GM21390 (cell line): ENCODE results near the gene SMYD3.
"Not testable (repeated sequence)": the region's sequence is repeated elsewhere in the genome, so short reads cannot be mapped to it uniquely, and the experiment has no call there.

Experiments
- ATAC-seq: cut with Tn5 transposase; IDR thresholded peaks from one replicate; pipeline ENCODE4 v1.9.1; 2021; ENCODE audit not compliant: unreplicated experiment

The SMYD3 gene

DNA sequence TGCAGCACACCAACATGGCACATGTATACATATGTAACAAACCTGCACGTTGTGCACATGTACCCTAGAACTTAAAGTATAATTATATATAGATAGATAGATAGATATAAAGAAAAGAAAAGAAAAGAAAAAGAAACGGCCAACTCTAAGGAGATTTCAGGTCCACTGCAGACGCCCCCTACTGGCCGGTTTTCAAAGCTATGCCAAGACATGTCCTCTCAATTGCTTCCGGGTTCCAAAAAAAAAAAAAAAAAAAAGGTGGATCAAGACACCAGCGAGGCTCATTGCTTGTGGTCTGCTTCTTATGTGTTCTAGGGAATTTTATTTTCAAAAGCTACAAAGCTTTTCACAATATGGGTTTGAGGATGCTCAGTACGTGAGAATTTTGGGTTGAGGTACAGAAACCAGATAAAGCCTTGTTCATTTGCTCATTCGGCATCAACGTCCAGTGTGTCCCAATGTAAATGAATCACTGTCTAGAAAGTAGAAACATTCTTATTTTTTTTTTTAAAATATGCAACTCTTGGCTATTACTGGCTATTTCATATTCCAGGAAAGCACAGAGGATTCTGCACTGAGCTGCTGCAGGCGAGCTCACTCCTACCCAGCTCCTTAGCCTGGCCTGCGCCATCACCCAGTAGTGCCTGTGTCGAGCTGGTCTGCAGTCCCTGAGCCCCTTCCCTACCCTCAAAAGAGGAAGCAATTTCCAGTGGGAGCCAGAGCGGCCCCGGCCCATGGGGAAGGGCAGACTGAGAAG lies 709.3 kb downstream of the SMYD3 start:
- no peak for ATAC-seq

DNA sequence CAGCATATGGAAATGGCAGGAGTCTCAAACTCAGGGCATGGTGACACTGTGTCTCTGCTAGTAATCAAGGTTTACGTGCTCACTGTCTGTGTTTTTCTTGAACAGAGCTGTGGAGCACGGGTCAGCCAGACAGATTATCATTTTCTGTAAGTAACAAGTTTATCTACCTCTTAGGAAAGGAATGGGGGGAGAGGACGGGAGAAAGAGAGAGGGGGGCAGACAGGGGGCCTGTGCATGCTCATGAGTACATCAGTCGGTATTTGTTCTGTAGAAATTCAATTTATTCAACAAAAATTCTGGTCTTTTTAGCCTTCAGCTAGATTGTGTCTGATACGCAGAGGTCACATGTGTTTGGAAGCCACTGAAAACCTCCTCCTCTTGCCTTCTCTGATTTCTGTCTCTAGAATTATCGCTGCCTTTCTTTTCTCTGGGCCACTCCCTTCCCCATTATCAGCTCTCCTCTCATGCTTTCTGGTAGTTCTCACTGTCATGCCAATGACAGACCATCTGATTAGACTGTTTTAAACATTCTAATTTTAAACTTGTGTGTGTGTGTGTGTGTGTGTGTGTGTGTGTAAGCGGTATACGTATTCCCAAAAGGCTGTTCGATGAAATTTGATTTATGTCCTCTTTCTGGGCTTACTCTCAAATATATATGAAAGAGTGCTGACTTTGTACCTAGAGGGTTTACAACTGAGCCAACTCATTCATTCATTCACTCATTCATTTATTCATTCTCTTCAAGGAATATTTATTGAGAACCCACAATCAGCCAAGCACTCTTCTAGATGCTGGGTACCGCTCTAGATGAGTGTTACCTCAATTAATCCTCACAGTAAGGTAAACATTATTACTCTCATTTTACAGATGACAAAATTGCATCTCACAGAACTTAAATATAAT lies 715.4 kb downstream of the SMYD3 start:
- ATAC-seq: no peak

DNA sequence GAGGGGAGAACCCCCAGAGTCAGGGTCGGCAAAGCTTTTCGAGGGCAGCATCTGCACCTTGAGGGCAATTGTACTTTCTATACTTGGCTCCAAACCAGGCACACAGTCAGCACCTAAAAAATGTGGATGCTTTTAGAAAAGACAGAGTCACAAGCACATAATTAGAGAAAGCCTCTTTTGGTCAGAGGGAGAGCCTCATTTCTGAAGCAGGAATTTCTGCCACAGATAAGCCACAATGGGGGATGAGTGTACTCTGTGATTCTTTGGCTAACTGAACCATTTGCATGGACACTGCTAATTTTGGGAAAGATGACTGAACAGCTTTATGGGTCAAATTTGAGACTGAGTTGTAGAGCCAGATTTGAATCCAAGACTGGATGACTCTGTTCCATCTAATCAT lies 716.6 kb downstream of the SMYD3 start:
- no peak for ATAC-seq

DNA sequence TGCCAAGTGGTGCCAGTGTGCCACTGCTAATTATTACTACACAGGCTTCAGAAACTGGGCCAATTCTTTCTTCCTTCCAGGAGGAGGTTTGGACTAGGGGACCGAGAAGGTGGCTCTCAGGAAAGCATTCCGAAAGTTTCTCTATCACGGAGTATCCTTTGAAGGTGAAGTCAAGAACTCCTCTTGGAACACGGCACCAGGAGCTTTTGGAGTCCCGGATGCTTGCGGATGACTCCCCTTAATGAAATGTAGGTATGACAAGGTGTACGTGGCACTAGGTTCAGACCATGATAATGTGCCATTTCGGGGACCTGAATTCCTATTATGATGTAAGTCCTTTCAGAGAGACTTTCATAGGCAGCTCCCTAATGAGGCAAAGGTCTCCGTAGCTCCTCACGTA lies 718.2 kb downstream of the SMYD3 start:
- no peak for ATAC-seq

DNA sequence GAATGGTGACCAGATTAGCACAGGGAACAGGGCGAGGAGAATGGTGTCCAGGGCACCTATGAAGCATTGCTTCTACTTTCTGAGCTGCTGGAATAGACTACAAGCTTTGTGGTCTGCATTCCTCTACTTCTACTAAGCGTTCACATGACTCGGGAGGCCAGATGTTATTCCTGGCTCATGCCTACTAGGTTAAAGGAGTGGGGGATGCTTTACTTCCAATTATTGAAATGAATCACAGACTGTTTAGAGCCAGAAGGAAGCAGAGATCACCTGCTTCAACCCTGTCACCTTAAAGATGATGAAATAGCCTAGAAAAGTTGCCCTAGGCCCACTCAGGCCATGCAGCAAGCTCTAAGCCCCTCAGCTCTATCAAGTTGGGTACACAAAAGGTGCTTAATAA lies 718.8 kb downstream of the SMYD3 start:
- no peak for ATAC-seq

DNA sequence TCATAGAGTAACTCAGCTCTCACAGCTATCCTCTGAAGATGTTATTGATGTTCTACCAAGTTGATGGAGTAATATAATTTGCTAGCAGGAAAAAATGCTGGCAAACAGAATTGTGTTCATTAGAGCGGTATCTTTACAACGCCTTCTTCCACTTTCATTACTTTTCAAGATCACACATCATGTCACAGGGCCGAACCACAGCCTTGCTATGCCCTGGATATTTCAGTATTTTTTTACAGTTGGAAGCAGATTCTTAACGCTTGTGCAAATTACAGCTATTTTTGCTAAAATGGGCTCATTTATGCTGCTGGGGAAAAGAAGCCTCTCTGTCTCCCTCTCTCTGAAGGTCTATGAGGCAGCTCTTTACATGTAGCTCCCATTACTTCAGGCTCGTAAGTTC lies 720.1 kb downstream of the SMYD3 start:
- no peak for ATAC-seq

DNA sequence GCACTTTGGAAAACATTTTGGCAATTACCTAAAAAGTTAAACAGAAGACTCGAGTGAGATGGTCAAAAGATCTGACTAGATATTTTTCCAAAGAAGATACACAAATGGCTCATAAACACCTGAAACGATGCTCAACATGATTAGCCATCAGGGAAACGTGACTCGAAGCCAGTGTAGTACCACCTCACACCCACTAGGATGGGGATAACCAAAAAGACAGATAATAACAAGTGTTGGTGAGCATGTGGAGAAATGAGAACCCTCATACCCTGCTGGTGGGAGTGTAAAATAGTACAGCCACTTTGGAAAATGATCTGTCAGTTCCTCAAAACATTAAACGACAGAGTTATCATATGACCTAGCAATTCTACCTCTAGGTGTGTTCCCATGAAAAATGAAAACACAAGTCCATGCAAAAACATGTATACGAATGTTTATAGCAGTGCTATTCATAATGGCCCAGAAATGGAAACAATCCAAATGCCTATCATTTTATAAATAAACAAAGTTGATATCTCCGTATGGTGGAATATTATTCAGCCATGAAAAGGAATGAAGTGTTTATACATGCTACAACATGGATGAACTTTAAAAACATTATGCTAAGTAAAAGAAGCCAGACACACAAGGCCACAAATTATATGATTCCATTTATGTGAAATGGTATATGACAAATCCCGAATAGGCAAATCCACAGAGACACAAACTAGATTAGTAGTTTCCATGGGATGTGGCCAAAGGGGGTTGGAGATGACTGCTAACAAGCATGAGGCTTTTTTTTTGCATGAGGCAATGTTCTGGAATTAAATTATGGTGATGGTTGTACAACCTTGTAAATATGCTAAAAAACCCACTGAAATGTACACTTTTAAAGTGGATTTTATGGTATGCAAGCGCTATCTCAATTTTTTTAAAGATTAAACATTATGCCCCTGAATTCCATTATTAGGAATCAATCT lies 727.0 kb downstream of the SMYD3 start:
- ATAC-seq: no peak

DNA sequence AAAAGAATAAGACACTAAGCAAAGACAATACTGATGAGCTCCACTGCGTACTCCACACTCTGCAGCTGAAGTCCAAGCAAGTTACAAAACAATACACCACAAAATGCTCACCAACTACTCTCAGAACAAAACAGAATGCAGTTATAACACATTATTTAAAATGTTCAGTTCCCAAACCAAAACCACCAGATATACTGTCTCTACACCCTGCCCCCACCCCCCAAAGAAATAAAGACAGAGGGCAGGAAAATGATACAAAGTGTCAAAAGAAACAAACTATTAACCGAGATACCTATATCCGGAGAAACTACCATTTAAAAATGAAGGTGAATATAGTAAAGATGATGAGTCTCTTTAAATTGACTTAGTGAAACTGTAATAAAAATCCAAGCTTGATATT lies 729.3 kb downstream of the SMYD3 start:
- ATAC-seq: no peak

DNA sequence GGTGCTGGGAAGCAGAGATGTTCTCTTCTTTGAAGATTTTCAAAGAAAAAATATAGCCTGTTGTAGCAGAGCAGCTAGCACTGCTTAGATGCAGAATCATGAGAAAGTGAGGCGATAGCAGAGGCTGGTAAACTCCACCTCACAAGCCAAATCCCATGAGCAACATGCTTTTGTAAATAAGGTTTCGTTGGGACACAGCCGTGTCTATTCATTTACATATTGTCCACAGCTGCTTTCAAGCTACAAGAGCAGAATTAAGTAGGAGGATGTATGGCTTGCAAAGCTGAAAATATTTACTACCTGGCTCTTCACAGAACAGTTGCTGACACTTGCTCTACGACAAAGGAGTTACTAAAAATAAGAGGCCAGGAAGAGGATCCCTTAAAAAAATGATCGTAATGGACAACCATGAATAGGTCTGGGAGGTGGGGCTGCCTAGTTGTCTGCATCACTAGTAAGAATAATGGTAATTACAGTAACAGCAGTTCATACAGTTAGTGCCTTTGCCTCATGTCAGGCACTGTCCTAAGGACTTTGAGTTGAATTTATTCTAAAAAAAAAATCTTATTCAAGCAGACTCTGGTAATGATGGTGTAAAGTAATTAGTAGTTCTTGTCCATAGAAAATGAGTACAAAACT lies 730.3 kb downstream of the SMYD3 start:
- no peak for ATAC-seq

DNA sequence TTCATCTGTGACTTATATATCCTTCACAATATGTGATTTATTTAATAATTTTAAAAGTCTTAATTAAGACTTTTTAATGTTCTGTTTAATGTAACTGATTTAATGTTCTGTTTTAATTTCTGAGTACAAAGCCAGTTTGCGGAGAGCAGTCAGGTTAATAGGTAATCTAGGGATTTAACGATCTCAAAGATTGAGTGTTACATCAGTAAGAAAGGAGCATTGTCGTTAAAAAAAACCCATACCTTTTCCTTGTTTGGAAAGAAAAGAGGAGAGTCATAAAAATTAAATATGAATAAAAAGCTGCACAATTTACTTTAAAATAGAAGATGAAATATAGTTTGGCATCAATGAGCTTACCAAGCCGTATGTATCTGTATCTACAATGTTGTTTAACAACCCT lies 730.9 kb downstream of the SMYD3 start:
- no peak for ATAC-seq

DNA sequence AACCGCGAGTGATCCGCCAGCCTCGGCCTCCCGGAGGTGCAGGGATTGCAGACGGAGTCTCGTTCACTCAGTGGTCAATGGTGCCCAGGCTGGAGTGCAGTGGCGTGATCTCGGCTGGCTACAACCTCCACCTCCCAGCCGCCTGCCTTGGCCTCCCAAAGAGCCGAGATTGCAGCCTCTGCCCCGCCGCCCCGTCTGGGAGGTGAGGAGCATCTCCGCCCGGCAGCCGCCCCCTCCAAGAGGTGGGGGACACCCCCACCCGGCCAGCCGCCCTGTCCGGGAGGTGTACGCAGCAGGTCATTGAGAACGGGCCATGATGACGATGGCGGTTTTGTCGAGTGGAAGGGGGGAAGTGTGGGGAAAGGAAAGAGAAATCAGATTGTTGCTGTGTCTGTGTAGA lies 732.1 kb downstream of the SMYD3 start:
- not testable (repeated sequence) for ATAC-seq

DNA sequence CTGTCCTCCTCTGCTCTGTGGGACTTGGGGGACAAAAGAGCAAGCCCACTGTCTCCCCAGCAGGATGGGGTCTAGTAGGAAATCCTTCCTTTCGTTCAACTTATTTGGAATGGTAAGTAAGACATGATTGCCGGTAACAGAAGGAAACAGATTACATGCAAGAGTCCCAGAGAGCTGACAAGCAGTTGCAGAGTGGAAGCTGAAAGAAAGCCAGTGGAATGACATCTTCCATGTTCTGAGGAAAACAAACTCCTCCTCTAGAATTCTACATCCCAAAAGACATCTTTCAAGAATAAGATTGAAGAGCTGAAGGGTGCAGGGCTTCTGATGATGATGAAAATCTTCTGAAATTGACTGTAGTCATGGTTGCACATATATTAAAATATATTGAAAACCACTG lies 732.9 kb downstream of the SMYD3 start:
- ATAC-seq: no peak

DNA sequence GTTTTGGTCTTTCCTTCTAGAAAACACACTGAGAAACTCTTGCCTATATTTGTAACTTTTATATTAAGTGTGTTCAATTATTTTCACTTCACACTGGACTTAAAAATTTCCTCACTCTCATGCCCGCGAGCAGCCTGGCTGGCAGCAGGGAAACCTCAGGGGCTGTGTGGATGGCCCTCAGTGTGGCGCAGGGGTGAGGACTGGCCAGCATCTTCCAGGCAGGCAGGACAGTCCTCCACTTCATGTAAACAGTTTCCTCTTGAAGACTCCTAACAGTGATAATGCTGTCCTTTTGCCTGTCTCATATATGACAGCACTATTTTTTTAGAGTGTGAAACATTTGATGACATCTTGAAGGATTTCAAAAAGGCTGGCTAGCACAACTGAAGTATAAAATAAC lies 733.7 kb downstream of the SMYD3 start:
- ATAC-seq: no peak

DNA sequence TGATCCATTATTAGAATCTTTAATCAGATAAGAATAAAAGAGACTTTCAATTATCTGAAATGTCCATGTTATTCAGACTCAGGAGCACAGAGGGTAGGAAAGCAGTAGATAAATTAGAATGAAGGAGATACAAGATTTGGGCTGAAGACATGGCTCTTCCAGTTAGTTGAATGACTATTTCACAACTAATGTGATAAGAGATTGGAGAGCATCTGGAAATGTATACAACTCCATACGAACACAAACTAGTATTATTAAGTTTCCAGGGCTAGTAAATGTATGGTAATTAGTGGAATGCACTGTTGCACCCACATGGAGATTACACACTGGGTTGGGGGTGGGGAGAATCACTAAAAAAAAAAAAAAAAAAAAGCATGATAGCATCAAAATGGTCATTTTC lies 734.3 kb downstream of the SMYD3 start:
- no peak for ATAC-seq

DNA sequence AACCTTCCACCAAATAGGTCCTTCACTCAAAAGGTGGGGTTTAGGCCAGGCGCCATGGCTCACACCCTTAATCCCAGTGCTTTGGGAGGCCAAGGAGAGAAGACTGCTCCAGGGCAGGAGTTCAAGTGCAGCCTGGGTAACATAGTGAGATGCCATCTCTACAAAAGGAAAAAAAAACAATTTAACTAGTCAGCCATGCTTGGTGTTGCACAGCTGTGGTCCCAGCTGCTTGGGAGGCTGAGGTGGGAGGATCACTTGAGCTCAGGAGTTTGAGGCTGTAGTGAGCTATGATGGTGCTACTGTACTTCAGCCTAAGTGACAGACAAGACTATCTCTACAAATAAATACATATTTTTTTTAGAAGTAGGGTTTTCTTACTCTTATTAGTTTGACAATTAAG lies 734.8 kb downstream of the SMYD3 start:
- no peak for ATAC-seq

DNA sequence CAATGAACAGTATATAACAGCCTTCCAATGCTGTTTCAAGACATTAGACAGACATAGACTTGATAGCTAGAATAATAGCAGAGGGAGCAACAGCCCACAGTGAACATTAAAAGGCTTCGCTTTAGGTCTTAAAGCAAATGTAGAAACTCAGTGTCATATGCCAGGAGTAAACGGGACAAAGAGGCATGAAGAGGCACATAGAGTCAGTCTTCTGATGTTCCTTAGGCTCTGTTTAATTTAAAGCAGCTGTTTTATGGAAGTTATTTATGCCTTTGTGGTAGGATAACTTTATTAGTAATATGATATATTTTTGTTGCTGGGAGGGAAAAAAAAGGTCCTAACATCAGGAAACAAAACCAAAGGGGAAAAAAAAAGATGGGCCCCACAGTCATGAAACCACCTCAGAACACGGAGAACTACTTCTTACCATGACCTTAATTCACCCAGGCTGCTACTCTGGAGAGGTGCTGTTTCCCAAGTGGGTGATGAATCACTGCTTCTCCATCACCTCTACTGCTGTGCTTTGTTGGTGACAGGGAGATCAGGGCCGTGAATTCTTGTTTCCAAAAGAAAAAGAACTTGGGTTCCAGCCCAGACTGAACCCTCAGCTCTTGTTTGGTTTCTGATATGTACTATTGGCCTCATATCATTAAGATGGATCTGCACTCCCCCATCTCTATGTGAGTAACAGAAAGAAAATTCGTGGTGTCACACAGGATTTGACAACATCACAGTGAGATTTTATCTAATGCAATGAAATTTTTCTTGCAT lies 735.4 kb downstream of the SMYD3 start:
- ATAC-seq: no peak

DNA sequence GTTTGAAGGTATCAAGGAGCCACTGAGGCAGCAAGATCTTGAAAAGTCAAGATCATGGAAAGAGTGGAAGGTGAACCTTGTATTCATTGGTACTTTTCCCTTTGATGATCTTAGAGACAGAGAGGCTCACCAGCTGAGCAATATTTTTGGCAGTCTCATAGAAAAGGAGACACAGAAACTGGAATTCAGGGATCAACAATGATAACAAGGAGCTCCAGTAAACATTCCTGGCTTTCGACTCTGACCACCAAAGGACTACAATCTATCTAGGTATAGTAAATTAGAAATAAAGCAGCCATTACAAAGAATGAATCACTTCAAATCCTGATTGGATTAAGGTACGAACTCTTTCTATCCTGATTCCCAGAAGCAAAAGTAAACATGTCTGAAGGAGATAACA lies 736.9 kb downstream of the SMYD3 start:
- no peak for ATAC-seq

DNA sequence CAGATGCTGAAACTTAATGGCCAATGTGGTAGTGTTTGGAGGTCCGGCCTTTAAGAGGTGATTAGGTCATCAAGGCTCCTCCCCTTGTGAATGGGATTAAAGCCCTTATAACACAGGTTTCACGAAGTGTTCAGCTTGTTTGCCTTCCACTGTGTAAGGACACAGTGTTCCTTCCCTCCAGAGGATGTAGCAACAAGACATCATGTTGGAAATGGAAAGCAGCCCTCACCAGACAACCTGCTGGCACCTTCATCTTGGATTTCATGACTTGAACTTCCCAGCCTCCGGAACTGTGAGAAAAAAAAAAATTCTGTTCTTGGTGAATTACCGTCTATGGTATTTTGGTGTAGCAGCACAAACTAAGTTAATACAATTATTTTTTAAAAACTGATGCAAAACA lies 738.5 kb downstream of the SMYD3 start:
- ATAC-seq: no peak

DNA sequence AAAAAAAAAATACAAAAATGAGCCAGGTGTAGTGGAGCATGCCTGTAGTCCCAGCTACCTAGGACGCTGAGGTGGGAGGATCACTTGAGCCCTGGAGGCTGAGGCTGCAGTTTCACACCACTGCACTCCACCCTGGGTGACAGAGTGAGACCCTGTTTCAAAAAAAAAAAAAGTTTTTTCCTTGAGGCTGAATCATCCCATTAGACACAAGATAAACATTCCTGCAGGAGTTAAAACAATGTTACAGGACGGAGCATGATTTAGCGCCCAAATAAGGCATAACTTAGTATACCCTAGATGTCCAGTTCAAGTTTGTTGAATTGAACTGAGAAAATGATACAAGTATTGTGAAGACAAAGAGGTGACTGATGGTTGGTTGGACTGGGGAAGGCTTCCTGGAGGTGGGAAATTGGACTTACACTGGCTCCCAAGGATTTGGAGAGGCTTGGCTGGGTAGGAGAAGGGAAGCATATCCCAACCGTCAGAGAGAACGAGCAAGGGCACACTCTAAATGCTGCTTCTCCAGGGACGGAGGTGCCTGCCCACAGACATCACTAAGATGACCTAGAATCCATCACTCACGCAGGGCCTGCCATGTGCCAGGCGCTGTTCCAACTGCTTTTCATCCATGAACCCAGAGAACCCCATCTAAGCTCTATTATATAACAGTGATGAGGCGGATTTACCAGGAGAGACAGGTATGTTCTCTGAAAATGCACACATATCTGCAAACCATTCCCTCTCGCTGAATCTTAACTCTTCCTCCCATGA lies 741.7 kb downstream of the SMYD3 start:
- no peak for ATAC-seq
